SK-MEL-5 (cell line): ENCODE measurements around the gene PEX10. TPM values are rescaled to one million over a fixed set of nuclear protein-coding genes. Genes with fewer than 3 reads are reported as not detected.
"Not testable (repeated sequence)": the region's sequence is repeated elsewhere in the genome, so short reads cannot be mapped to it uniquely, and the experiment has no call there.

Source experiments
- DNase-seq: peaks from one replicate; pipeline ENCODE4 v3.0.0-alpha.2; 2016; ENCODE audit warnings: low read depth, low spot score
- in situ Hi-C: cut with HindIII; loops from 2 replicates; pipeline ENCODE4 v1.10.0; 2016; ENCODE audit warnings: low sequenced_read_pairs, high pct_unique_total_duplicates, low pct_unique_long_range_greater_than_20kb
- total RNA-seq: library from RNA; depleted of rRNA; stranded (reverse); fragments of >200 nt; shearing (Covaris generic); gene quantifications from 2 replicates; pipeline ENCODE4 v1.2.3, GENCODE V29; 2014

PEX10 gene
- total RNA-seq, 1 experiment from 2014 or later: 53.7 TPM

DNA sequence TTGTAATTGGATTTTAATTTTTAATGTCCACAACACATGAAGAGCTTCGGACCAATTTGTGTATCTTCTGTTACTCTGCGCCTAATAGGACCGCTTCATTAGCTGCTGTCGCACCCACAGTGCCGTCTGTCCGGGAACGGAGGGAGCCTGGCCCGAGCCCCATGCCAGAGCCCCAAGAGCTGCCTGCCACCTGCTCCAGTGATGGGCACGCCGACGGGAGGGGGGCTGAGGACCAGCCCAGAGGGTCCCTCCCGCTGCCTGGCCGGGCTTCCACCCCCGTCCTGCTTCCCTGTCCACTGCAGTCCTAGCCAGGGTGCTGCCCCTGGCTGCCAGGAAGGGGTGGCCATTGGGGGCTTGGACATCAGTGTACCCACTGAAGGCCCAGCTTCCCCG, 33.5 kb upstream of the PEX10 start:
- DNase-seq: no peak
- in situ Hi-C loops: no loop called here

DNA sequence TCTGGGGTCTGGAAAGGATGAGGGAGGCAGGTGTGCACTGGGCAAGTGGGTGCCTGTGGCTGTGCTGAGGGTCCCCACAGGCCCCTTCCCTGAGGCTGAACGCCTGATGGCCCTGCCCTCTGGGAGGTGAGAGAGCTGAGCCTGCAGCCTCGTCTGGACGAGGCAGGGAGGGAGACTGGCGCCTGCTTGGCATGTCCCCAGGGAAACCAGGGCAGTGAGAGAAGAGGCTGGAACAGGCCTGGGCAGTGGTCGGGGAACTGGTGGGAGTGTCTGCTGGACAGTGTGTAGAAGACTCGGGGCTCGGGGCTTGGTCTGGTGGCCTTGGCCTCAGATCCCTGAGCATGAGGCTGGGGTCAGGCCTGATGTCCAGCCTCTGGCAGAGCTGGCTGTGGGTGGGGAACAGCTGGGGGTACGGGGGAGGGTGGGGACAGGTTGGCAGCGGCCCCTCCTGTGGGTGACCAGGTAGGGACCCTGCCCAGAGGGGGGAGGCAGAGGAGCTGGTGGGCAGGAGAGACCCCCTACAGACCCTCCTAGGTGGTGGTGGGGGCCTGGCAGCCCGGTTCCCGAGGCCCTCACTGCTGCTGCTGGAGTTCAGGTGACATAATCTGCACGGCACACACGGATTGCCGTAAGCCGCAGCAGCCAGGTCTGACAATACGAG, 32.9 kb upstream of the PEX10 start:
- in situ Hi-C loops: no loop called here
- no peak for DNase-seq

DNA sequence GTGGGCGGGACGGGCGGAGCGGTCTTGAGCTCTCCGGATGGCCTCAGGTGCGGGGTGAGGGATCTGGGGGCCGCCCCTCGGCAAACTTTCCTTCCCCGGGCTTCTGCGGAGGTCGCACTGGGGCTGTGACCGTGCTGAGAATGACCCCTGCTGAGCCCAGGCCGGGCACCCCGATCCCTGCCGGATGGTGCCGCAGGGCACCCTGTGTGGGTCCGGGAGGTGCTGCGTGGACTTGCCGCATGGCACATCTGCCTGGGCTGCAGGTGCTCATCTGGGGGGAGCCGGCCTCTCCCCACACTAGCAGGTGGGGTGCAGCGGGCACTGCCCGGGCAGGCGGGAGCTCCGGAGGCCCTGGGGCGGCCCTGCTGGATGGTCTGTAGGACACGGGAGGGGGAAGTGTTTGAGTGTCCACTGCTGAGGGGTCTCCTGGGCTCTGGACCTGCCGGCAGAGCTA, 31.8 kb upstream of the PEX10 start:
- in situ Hi-C loops: no loop called here
- no peak for DNase-seq

GRCh38 chr1:2443277-2444137, 31.1 kb upstream of the PEX10 start:
- DNase-seq: no peak
- in situ Hi-C loops: no loop called here

DNA sequence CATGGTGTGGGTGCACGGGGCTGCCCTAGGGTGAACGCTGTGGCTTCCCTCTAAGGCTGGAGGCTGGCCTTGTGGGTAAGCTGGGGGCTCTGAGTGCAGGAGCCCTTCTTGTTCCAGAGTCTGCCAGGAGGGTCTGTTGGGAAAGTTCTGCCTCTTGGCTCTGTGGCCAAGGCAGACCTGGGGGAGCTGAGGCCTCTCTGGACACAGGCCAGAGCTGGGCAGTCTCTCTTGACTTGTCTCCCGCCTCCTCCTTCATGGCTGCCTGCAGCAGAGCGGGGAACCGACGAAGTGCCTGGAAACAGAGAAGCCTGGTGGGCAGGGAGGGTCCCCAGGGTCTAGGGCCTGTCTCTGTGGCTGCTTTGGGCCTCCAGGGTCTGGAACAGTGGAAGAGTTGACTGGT, 30.3 kb upstream of the PEX10 start:
- no peak for DNase-seq
- in situ Hi-C loops: no loop called here

DNA sequence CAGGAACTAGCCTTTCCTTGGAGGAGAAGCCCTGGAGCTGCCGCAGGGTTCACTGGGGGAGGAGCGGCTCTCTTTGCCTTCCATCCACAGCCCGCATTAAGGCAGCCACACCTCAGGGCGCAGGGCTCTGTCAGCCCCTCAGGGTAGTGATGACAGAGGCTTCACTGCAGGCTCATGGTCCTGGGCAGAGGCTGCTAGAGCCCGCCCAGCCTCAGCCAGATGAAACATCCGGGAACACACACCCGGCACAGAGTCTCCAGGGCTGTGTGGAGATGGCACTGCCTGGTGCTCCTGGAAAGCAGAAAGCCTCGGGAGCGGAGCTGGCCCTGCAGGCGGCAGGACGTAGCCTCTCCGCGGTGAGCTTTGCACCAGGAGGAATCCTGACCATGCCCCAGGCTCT, 29.4 kb upstream of the PEX10 start:
- in situ Hi-C loops: no loop called here
- no peak for DNase-seq

GRCh38 chr1:2440346-2440745, 28.0 kb upstream of the PEX10 start:
- in situ Hi-C loops, DNase-seq: not testable (repeated sequence)

DNA sequence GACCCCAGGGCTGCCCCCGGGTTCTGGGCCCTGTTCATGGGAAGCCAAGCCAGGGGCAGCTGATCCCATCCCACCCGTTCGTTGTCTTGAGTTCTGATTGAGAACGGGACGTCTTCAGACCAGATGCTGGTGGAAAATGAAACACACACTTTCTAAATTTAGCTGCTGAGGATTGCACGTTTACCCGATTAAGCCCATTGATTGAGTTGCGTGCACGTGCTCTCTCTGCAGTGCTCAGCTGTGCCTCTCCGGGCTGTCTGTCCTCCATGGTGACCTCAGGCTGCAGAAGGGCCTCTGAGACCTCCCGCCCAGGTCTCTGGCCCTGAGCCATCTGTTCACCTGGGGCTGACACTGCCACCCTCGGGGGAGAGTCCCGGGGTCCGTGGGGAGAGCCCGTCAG, 27.0 kb upstream of the PEX10 start:
- in situ Hi-C loops: no loop called here
- no peak for DNase-seq

DNA sequence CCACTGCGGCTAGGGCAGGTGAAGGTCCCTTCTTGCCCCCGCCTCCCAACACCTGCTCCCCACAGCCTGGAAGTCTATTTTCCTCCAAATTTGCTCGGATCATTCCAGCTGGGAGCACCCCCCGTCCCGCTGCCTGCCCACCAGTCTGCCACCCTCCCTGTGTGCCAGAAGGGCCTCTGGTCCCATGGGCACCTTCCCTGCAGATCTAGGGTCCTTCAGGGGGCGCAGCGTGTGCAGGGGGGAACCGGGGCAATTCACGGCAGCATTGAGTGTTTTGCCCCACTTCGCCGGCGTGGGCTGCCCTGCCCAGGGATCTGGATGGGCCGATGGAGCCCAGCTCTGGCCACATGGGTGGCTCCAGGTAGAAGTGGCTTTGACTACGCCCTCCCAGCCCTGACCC, 26.3 kb upstream of the PEX10 start:
- in situ Hi-C loops: no loop called here
- no peak for DNase-seq

GRCh38 chr1:2438038-2438437, 25.7 kb upstream of the PEX10 start:
- in situ Hi-C loops: no loop called here
- DNase-seq: no peak

DNA sequence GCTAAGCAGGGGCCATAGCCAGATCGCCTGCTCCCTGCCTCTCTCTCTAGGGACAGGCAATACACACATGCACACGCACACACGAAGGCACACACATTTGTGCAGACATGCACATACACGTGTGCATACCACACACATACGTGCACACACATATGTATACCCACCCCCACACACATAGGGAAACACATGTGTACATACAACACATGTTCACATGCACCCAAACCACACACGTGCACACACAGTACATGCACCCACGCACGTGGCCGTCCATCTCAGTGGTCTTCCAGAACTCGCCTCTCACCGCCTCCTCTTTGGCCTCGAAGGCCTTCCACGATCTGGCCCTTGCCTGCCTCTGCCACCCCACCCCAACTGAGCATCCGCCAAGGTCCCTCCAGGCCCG, 25.3 kb upstream of the PEX10 start:
- in situ Hi-C loops: no loop called here
- DNase-seq: no peak

DNA sequence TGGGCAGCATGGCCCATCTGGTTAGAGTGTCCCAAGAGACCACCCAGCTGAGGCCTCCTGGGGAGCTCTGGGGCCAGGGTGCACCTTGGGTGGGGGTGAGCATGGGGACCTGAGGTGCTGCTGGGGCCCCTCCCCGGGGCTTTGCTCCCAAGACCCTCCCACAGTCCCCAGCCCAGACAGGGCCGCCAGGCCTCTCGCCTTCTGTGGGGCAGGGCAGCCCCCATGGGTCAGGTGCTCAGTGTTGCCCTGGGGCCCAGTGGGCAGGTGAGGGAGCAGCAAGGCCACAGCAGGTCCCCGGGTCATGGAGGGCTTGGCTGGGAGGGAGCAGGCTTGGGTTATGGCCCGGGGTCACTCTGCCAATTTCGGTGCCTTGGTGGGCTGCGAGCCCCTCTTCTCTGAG, 24.5 kb upstream of the PEX10 start:
- in situ Hi-C loops: no loop called here
- no peak for DNase-seq

- in situ Hi-C loops: no loop called here
- DNase-seq: no peak
Observed at GRCh38 chr1:2435746-2436355, 23.5 kb upstream of the PEX10 start.

- in situ Hi-C loops: no loop called here
- DNase-seq: no peak
Observed at GRCh38 chr1:2435091-2435490, 22.7 kb upstream of the PEX10 start.

DNA sequence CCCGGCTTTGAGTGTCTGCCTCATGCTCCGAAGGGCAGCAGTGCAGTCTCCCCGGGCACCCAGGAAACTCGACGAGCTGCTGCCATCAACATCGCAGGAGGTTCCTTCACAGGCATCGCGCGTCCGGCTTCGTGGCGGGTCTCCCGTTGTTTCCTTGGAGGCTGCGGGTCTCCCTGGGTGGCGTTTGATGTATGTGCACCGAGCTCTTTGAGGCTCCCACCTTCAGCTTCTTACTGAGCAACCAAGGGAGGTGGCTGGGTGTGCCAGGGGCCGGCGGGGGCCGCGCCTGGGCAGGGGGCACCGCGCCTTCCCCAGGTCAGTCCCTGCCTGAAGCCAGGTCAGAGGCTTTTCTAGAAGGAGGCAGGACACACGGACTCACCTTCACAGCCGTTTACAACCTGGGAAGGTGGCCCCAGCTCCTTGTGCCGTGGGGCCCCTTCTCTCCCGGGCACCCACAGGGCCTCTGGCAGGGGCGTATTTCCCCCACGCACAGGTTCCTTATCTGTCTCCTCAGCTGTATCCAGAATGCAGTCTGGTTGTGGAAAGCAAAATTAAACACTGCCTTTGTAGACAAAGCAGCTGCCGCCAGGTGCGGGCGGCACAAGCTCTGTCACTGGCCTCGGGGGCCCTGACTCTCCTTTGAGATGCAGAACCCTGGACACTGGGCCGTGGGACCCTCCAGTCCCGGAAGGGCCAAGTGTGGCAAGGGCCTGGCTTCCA, 21.7 kb upstream of the PEX10 start:
- no peak for DNase-seq
- in situ Hi-C loops: no loop called here

- no peak for DNase-seq
- in situ Hi-C loops: no loop called here
Observed at GRCh38 chr1:2433196-2433595, 20.8 kb upstream of the PEX10 start.

DNA sequence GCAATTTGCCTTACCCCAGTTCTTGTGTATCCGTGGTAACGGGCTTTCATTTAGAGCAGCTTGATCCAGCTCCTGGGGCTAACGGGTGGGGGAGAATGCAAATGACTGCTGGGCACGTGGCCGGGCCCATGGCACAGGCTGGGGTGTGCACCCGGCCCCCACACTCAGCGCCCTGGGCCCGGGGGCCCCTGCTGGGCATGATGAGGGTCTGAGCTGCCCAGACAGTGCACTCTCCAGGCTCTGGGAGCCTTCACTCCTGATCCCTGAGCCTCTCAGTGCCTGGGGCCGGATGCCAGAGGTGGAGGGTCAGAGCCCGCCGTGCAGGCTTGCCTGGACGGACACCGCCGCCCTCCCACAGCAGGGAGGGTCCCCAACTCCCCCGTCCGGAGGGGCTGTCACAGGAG, 20.1 kb upstream of the PEX10 start:
- no peak for DNase-seq
- in situ Hi-C loops: no loop called here

GRCh38 chr1:2431518-2431917, 19.2 kb upstream of the PEX10 start:
- in situ Hi-C loops: no loop called here
- no peak for DNase-seq
